ENCODE results near the gene NFKBIB. TPM values are rescaled to one million over a fixed set of nuclear protein-coding genes. Genes with fewer than 3 reads are reported as not detected.

NFKBIB gene
- total and polyA plus RNA-seq, 2 of the 13 experiments (the other 11 are each of a cell fraction or from before 2014, with no cell fraction given) = 8.6 to 14.9 TPM

- TF ChIP-seq PATZ1 (CRISPR knock-in tag; IDR thresholded peaks at IDR 0.05) = no peak
- no peak; the same call in 1 of the 2 replicates for TF ChIP-seq KLF12 (CRISPR knock-in tag; IDR thresholded peaks at IDR 0.05; ENCODE audit: borderline replicate concordance)
- TF ChIP-seq SMAD1 (CRISPR knock-in tag; IDR thresholded peaks at IDR 0.05; ENCODE audit: borderline replicate concordance, low read depth) = no peak
- TF ChIP-seq SALL1 (CRISPR knock-in tag; IDR thresholded peaks at IDR 0.05) = no peak; the same call in 1 of the 2 replicates
- no peak for TF ChIP-seq TAF15 (IDR thresholded peaks at IDR 0.05; ENCODE audit: low read depth, low read length, poor library complexity, severe bottlenecking)
- TF ChIP-seq ZNF230 (CRISPR knock-in tag; IDR thresholded peaks at IDR 0.05) = no peak; the same call in 1 of the 2 replicates
- no peak; the same call in 1 of the 2 replicates for TF ChIP-seq CSRNP1 (CRISPR knock-in tag; IDR thresholded peaks at IDR 0.05)
- no peak for TF ChIP-seq ETV6 (CRISPR knock-in tag; conservative IDR thresholded peaks at IDR 0.05)
- no peak for TF ChIP-seq ZNF207 (IDR thresholded peaks at IDR 0.05; ENCODE audit: borderline replicate concordance)
- TF ChIP-seq PHF5A (CRISPR knock-in tag; IDR thresholded peaks at IDR 0.05; ENCODE audit: low read depth, unreplicated experiment) = no peak
- no peak for TF ChIP-seq ZNF512B (CRISPR knock-in tag; IDR thresholded peaks at IDR 0.05; ENCODE audit: borderline replicate concordance)
- 0 out of 2 replicates have a peak, but pooled peaks have one; percentile 18 for TF ChIP-seq POGZ (CRISPR knock-in tag; IDR thresholded peaks at IDR 0.05)
- TF ChIP-seq MTA1 (CRISPR knock-in tag; IDR thresholded peaks at IDR 0.05; ENCODE audit: borderline replicate concordance) = no peak
- no peak for TF ChIP-seq RNF2 (conservative IDR thresholded peaks at IDR 0.05; ENCODE audit: low read depth)
- no peak for TF ChIP-seq CSRNP2 (CRISPR knock-in tag; conservative IDR thresholded peaks at IDR 0.05; ENCODE audit: low read depth)
- no peak for TF ChIP-seq HOXA5 (CRISPR knock-in tag; IDR thresholded peaks at IDR 0.05)
- no peak for TF ChIP-seq NR1H2 (CRISPR knock-in tag; IDR thresholded peaks at IDR 0.05; ENCODE audit: borderline replicate concordance, low read depth)
- no peak for TF ChIP-seq REPIN1 (CRISPR knock-in tag; IDR thresholded peaks at IDR 0.05; ENCODE audit: borderline replicate concordance, low read depth)
- no peak; the same call in none of the 2 replicates for TF ChIP-seq TFDP2 (CRISPR knock-in tag; IDR thresholded peaks at IDR 0.05)
- no peak for TF ChIP-seq PITX1 (CRISPR knock-in tag; IDR thresholded peaks at IDR 0.05)
These were observed 31.2 kb downstream of the NFKBIB start, which contains the start of gene MRPS12 (continued) for GRCh38 chr19:38930776-38931520.
